GM12878 (cell line): ENCODE results near the gene CD276.

Experiments used
- ASH2L ChIP-seq: fragments of 300-600, 200-600 bp; sonication (generic); IDR thresholded peaks from 2 replicates; pipeline ENCODE4 v1.6.1; 2017; ENCODE audit warnings: low read depth, mild to moderate bottlenecking, borderline replicate concordance
- DPF2 ChIP-seq: fragments of 450-650 bp; IDR thresholded peaks from 2 replicates; pipeline ENCODE4 v1.6.1; 2017; ENCODE audit warnings: mild to moderate bottlenecking
- MTA3 ChIP-seq: IDR thresholded peaks from 2 replicates; pipeline ENCODE4 v1.6.1; 2012; ENCODE audit warnings: low read length, inconsistent platforms, borderline replicate concordance
- NFIC ChIP-seq: IDR thresholded peaks from 2 replicates; pipeline ENCODE4 v1.6.1; 2012; ENCODE audit warnings: low read depth, mild to moderate bottlenecking, inconsistent platforms, low read length, moderate library complexity
- POLR2A ChIP-seq: IDR thresholded peaks from 2 replicates; pipeline ENCODE4 v1.6.1; 2011; ENCODE audit warnings: low read depth, mild to moderate bottlenecking, low read length
- RAD21 ChIP-seq: IDR thresholded peaks from 2 replicates; pipeline ENCODE4 v1.6.1; 2011; ENCODE audit warnings: mild to moderate bottlenecking, low read depth, low read length, moderate library complexity; ENCODE audit not compliant: insufficient read depth
- SIX5 ChIP-seq: IDR thresholded peaks from 2 replicates; pipeline ENCODE4 v1.6.1; 2011; ENCODE audit warnings: mild to moderate bottlenecking, low read depth, low read length, moderate library complexity; ENCODE audit not compliant: severe bottlenecking
- SREBF2 ChIP-seq: IDR thresholded peaks from 2 replicates; pipeline ENCODE4 v1.6.1; 2012; ENCODE audit warnings: mild to moderate bottlenecking, low read length
- SUZ12 ChIP-seq: fragments of 200-600 bp; sonication (generic); IDR thresholded peaks from one replicate; pipeline ENCODE4 v1.6.1; 2018; ENCODE audit warnings: antibody characterized with exemption, mild to moderate bottlenecking; ENCODE audit not compliant: unreplicated experiment
- TAF1 ChIP-seq: IDR thresholded peaks from 2 replicates; pipeline ENCODE4 v1.6.1; 2011; ENCODE audit warnings: mild to moderate bottlenecking, low read depth, low read length, borderline replicate concordance
- YY1 ChIP-seq: IDR thresholded peaks from 2 replicates; pipeline ENCODE4 v1.6.1; 2011; ENCODE audit warnings: low read depth, mild to moderate bottlenecking, low read length
- TF ChIP-seq, protein P1 (sequence below), 3 experiments: IDR thresholded peaks in 2 of 3; conservative IDR thresholded peaks in 1 of 3; 2 replicates each; pipeline ENCODE4 v1.5.1; 2011; ENCODE audit warnings: low read depth in 3 of 3, low read length in 3 of 3, mild to moderate bottlenecking in 3 of 3, control low read depth in 2 of 3, moderate library complexity in 2 of 3, inconsistent platforms in 1 of 3, mixed read lengths in 1 of 3; ENCODE audit not compliant: control insufficient read depth in 2 of 3, insufficient read depth in 1 of 3; ENCODE audit errors: extremely low read depth in 1 of 3
- TF ChIP-seq, protein P2 (sequence below): fragments of 450-650 bp; IDR thresholded peaks from 2 replicates; pipeline ENCODE4 v1.6.1; 2018; ENCODE audit warnings: borderline replicate concordance, mild to moderate bottlenecking; ENCODE audit not compliant: partially characterized antibody
- TF ChIP-seq, protein P3 (sequence below): IDR thresholded peaks from 2 replicates; pipeline ENCODE4 v1.6.1; 2011; ENCODE audit warnings: borderline replicate concordance, low read depth, mild to moderate bottlenecking, moderate library complexity, mixed read lengths, low read length; ENCODE audit not compliant: insufficient read depth; ENCODE audit errors: extremely low read length

GRCh38 chr15:73691396-73691795 lies 7.2 kb downstream of the CD276 start:
- TF ChIP-seq SIX5 (no peak), YY1 (no peak), NFIC (no peak), ASH2L (no peak), POLR2A (no peak), SREBF2 (no peak), SUZ12 (no peak), RAD21 (no peak), TAF1 (no peak), MTA3 (no peak), DPF2 (no peak)
- TF ChIP-seq, protein P1, sequence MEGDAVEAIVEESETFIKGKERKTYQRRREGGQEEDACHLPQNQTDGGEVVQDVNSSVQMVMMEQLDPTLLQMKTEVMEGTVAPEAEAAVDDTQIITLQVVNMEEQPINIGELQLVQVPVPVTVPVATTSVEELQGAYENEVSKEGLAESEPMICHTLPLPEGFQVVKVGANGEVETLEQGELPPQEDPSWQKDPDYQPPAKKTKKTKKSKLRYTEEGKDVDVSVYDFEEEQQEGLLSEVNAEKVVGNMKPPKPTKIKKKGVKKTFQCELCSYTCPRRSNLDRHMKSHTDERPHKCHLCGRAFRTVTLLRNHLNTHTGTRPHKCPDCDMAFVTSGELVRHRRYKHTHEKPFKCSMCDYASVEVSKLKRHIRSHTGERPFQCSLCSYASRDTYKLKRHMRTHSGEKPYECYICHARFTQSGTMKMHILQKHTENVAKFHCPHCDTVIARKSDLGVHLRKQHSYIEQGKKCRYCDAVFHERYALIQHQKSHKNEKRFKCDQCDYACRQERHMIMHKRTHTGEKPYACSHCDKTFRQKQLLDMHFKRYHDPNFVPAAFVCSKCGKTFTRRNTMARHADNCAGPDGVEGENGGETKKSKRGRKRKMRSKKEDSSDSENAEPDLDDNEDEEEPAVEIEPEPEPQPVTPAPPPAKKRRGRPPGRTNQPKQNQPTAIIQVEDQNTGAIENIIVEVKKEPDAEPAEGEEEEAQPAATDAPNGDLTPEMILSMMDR (IDR thresholded peaks at IDR 0.05 in 2 of 3, conservative IDR thresholded peaks at IDR 0.05 in 1 of 3; ENCODE audit: control insufficient read depth in 2 of 3, extremely low read depth in 1 of 3, insufficient read depth in 1 of 3, low read depth in 3 of 3, low read length in 3 of 3) = no peak
- TF ChIP-seq, protein P2, sequence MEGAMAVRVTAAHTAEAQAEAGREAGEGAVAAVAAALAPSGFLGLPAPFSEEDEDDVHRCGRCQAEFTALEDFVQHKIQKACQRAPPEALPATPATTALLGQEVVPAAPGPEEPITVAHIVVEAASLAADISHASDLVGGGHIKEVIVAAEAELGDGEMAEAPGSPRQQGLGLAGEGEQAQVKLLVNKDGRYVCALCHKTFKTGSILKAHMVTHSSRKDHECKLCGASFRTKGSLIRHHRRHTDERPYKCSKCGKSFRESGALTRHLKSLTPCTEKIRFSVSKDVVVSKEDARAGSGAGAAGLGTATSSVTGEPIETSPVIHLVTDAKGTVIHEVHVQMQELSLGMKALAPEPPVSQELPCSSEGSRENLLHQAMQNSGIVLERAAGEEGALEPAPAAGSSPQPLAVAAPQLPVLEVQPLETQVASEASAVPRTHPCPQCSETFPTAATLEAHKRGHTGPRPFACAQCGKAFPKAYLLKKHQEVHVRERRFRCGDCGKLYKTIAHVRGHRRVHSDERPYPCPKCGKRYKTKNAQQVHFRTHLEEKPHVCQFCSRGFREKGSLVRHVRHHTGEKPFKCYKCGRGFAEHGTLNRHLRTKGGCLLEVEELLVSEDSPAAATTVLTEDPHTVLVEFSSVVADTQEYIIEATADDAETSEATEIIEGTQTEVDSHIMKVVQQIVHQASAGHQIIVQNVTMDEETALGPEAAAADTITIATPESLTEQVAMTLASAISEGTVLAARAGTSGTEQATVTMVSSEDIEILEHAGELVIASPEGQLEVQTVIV = no peak
- TF ChIP-seq, protein P3, sequence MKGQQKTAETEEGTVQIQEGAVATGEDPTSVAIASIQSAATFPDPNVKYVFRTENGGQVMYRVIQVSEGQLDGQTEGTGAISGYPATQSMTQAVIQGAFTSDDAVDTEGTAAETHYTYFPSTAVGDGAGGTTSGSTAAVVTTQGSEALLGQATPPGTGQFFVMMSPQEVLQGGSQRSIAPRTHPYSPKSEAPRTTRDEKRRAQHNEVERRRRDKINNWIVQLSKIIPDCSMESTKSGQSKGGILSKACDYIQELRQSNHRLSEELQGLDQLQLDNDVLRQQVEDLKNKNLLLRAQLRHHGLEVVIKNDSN = no peak
